B cell (primary cell): ENCODE results near the gene ZRANB3. TPM values are rescaled to one million over a fixed set of nuclear protein-coding genes. Genes with fewer than 3 reads are reported as not detected.

Experiments used
- ATAC-seq: fragments of 200-7000 bp; cut with Tn5 transposase; one replicate; pipeline ENCODE4 v1.10.0; 2021; ENCODE audit warnings: low read depth, mild to moderate bottlenecking, moderate number of reproducible peaks, moderate library complexity
- CTCF ChIA-PET: fragments of 350-600 bp; sonication (Branson Sonifier 250); formaldehyde crosslinking; loops from one replicate; lab custom pipeline; 2021; ENCODE audit warnings: antibody characterized with exemption, inconsistent platforms; lab: Charles Lee
- POLR2A ChIA-PET: fragments of 350-600 bp; sonication (Branson Sonifier 250); formaldehyde crosslinking; loops from one replicate; lab custom pipeline; 2021; ENCODE audit warnings: antibody characterized with exemption; lab: Charles Lee
- DNase-seq: peaks from one replicate; pipeline ENCODE4 v3.0.0; 2013
- H2AFZ ChIP-seq: 2 replicates; pipeline ENCODE4 v1.6.1; 2012; ENCODE audit warnings: mild to moderate bottlenecking, low read depth, low read length; ENCODE audit not compliant: insufficient read depth, poor library complexity, severe bottlenecking
- H3K27ac ChIP-seq, 2 donors: 1 replicate in 1 of 2; 2 replicates in 1 of 2; pipeline ENCODE4 v1.5.1; 2012 to 2013; ENCODE audit warnings: low read length in 2 of 2, mild to moderate bottlenecking in 2 of 2, moderate library complexity in 1 of 2
- H3K27me3 ChIP-seq, 4 experiments: fragments of 200-600 bp in 1 of 4; sonication (generic) in 1 of 4; replicated peaks in 1 of 4; 1 replicate in 2 of 4; 2 replicates in 2 of 4; pipeline versions ENCODE4 v1.6.1 to v1.7.0; 2013 to 2016; ENCODE audit warnings: low read length in 3 of 4, mild to moderate bottlenecking in 2 of 4, mixed read lengths in 1 of 4, moderate library complexity in 1 of 4; ENCODE audit not compliant: insufficient read depth in 4 of 4, control insufficient read depth in 3 of 4; ENCODE audit errors: control extremely low read depth in 1 of 4
- H3K36me3 ChIP-seq, 2 experiments: replicated peaks in 1 of 2; 1 replicate in 1 of 2; 2 replicates in 1 of 2; pipeline versions ENCODE4 v1.6.1 to v1.7.1; 2013; ENCODE audit warnings: low read length in 1 of 2; ENCODE audit not compliant: insufficient read depth in 2 of 2, control insufficient read depth in 1 of 2; ENCODE audit errors: control extremely low read depth in 1 of 2, extremely low read depth in 1 of 2
- H3K4me1 ChIP-seq, 2 donors: fragments of 200-600 bp in 1 of 2; sonication (generic) in 1 of 2; 1 replicate in 1 of 2; 2 replicates in 1 of 2; pipeline versions ENCODE4 v1.5.1 to v1.6.1; 2013 to 2017; ENCODE audit warnings: low read length in 2 of 2; ENCODE audit not compliant: control insufficient read depth in 2 of 2, insufficient read depth in 2 of 2
- H3K4me2 ChIP-seq: replicated peaks from 2 replicates; pipeline ENCODE3; 2012; ENCODE audit warnings: mild to moderate bottlenecking, low read depth, low read length; ENCODE audit not compliant: poor library complexity, severe bottlenecking
- H3K4me3 ChIP-seq, 5 experiments: fragments of 200-600 bp in 1 of 5; sonication (generic) in 1 of 5; 1 replicate in 3 of 5; 2 replicates in 2 of 5; pipeline versions ENCODE4 v1.5.1 to v1.7.0; 2011 to 2016; ENCODE audit warnings: low read length in 4 of 5, mild to moderate bottlenecking in 4 of 5, low read depth in 2 of 5, control low read depth in 1 of 5, moderate library complexity in 1 of 5; ENCODE audit not compliant: insufficient read depth in 1 of 5; ENCODE audit errors: control extremely low read depth in 1 of 5, extremely low read depth in 1 of 5
- H3K79me2 ChIP-seq: fragments of 200-600 bp; sonication (generic); one replicate; pipeline ENCODE4 v1.6.0; 2016; ENCODE audit warnings: low read length; ENCODE audit not compliant: control insufficient read depth, insufficient read depth
- H3K9ac ChIP-seq: fragments of 200-600 bp; sonication (generic); 2 replicates; pipeline ENCODE4 v1.6.1; 2017; ENCODE audit warnings: mild to moderate bottlenecking, low read length, moderate library complexity
- H3K9me3 ChIP-seq, 3 donors: one replicate each; pipeline versions ENCODE4 v1.6.1 to v1.7.1; 2013; ENCODE audit warnings: low read length in 2 of 3; ENCODE audit not compliant: control insufficient read depth in 2 of 3, insufficient read depth in 1 of 3; ENCODE audit errors: control extremely low read depth in 1 of 3
- H4K20me1 ChIP-seq: 2 replicates; pipeline ENCODE4 v1.6.0; 2012; ENCODE audit warnings: mild to moderate bottlenecking, low read length; ENCODE audit not compliant: insufficient read depth, control insufficient read depth, poor library complexity, severe bottlenecking
- H3K27ac Mint-ChIP-seq: one replicate; pipeline ENCODE4 v1.8.0; 2021; ENCODE audit warnings: mixed read lengths
- H3K27me3 Mint-ChIP-seq: one replicate; pipeline ENCODE4 v1.8.0; 2021; ENCODE audit warnings: mixed read lengths
- H3K4me1 Mint-ChIP-seq: one replicate; pipeline ENCODE4 v1.8.0; 2021; ENCODE audit warnings: mixed read lengths
- H3K4me3 Mint-ChIP-seq: one replicate; pipeline ENCODE4 v1.8.0; 2021; ENCODE audit warnings: mixed read lengths
- H3K9me3 Mint-ChIP-seq: one replicate; pipeline ENCODE4 v1.8.0; 2022; ENCODE audit warnings: mixed read lengths; ENCODE audit not compliant: insufficient read depth
- EZH2 ChIP-seq: IDR thresholded peaks from 2 replicates; pipeline ENCODE4 v1.6.1; 2012; ENCODE audit warnings: borderline replicate concordance, low read depth, mild to moderate bottlenecking, moderate library complexity, low read length; ENCODE audit not compliant: insufficient read depth, poor library complexity, severe bottlenecking
- WGBS: methylation state at CpG from one replicate; pipeline ENCODE4 v1.1.5; 2013; ENCODE audit warnings: missing lambda C conversion rate; ENCODE audit not compliant: insufficient coverage; 5-methylcytosine and 5-hydroxymethylcytosine counted together
- intact Hi-C: fragments of 100-400 bp; cut with micrococcal nuclease; formaldehyde crosslinking; loops from one replicate; pipeline ENCODE4 v1.10.0; 2022
- polyA plus RNA-seq: library from polyadenylated mRNA; depleted of rRNA; stranded (reverse); fragments of >200 nt; gene quantifications from 2 replicates; pipeline ENCODE4 v1.2.3, GENCODE V29; 2012
- total RNA-seq, 2 donors: library from RNA; stranded (reverse); fragments of 120-200 nt in 1 of 2; gene quantifications; 1 replicate in 1 of 2; 2 replicates in 1 of 2; pipeline versions ENCODE4 v1.2.3 to v1.2.4, GENCODE V29; 2013 to 2022
- TF ChIP-seq, protein P1 (sequence below): fragments of 200-600 bp; IDR thresholded peaks from one replicate; pipeline ENCODE4 v1.8.0; 2022; ENCODE audit warnings: antibody characterized with exemption, mild to moderate bottlenecking

ZRANB3 gene
- total and polyA plus RNA-seq, 2 donors (not counting 1 experiment from before 2014, with no cell fraction given): 2.4 to 9.8 TPM

DNA sequence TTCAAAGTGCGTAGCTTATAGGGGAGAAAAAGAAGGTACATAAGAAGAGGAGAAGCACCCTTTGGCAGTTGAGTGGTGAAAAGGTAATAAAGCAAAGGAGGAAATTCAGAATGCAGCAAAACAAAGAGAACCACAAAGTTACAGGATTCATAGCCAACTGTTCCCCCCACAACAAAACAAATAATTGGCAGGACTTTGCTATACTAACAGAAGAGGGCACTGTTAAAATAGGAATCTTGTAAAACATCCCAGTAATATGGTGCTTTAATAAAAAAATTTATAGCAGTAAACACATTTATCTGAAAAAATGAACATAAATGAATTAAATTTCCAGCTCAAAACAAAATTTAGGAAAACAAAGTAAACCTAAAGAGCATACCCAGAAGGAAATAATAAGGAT is 42.6 kb upstream of the ZRANB3 start:
- 100% methylated on average over 1 of the region's 1 CpG for WGBS
- H3K27ac Mint-ChIP-seq: no peak overlapping the region

DNA sequence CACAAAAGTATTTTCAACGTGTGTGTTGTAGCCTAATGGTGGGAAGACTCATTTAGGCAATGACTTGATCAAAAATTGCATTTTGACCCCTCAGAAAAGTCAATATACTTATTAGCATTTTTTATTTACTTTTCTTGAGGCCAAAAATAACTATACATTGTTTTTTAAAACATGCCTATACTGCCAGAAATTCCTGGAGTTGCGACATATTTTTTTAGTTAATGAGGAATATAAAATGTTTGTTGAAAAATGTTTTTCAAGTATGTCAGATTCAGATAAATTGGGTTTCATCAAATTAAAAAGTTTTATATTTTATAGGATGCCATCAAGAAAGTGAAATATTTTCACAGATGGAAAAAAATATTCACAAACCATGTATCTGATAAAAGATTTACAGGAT is 39.9 kb upstream of the ZRANB3 start:
- Mint-ChIP-seq H3K27me3 (no peaks in the 10 kb centered on the region), H3K4me1 (no peaks in the 10 kb centered on the region), H3K27ac (no peak overlapping the region), H3K9me3 (no peaks in the 10 kb centered on the region), H3K4me3 (no peak overlapping the region)
- Histone ChIP-seq H3K4me1 (no peaks in the 10 kb centered on the region), H3K4me2 (no peak overlapping the region), H3K27me3 (no peaks in the 10 kb centered on the region), H4K20me1 (no peaks in the 10 kb centered on the region), H3K79me2 (peaks cover under 1% of the 10 kb centered on the region), H3K4me3 (no peak overlapping the region), H3K9me3 (no peaks in the 10 kb centered on the region), H3K36me3 (peaks cover 0 to 8% of the 10 kb centered on the region in 2 experiments), H3K27ac (no peak overlapping the region), H2AFZ (no peak overlapping the region), H3K9ac (no peak overlapping the region)
- DNase-seq (no peak), ATAC-seq (no peak)
- CTCF ChIA-PET: no interaction called here
- POLR2A ChIA-PET: no interaction called here
- no CpG with 5 or more reads among the region's 2 CpGs for WGBS
- intact Hi-C loops: no loop called here
- TF ChIP-seq, protein P1, sequence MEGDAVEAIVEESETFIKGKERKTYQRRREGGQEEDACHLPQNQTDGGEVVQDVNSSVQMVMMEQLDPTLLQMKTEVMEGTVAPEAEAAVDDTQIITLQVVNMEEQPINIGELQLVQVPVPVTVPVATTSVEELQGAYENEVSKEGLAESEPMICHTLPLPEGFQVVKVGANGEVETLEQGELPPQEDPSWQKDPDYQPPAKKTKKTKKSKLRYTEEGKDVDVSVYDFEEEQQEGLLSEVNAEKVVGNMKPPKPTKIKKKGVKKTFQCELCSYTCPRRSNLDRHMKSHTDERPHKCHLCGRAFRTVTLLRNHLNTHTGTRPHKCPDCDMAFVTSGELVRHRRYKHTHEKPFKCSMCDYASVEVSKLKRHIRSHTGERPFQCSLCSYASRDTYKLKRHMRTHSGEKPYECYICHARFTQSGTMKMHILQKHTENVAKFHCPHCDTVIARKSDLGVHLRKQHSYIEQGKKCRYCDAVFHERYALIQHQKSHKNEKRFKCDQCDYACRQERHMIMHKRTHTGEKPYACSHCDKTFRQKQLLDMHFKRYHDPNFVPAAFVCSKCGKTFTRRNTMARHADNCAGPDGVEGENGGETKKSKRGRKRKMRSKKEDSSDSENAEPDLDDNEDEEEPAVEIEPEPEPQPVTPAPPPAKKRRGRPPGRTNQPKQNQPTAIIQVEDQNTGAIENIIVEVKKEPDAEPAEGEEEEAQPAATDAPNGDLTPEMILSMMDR: no peak
- TF ChIP-seq EZH2: no peak

More for the DNA sequence above, 42.6 kb upstream of the ZRANB3 start:
- no peak overlapping the region for H2AFZ ChIP-seq
- no peaks in the 10 kb centered on the region for H3K9me3 Mint-ChIP-seq
- H3K4me2 ChIP-seq: no peak overlapping the region
- no peak overlapping the region for H3K4me3 ChIP-seq
- no peak overlapping the region for H3K27ac ChIP-seq
- H3K27me3 Mint-ChIP-seq: no peaks in the 10 kb centered on the region
- no peaks in the 10 kb centered on the region for H3K4me1 ChIP-seq
- H3K27me3 ChIP-seq: no peaks in the 10 kb centered on the region
- H3K79me2 ChIP-seq: peaks cover 5% of the 10 kb centered on the region
- no peak overlapping the region for H3K9ac ChIP-seq
- ATAC-seq (no peak), DNase-seq (no peak)
- ChIA-PET CTCF (interaction anchor here (0.6 kb wide), 1 partner anchor 1723 kb away, joined by 3 read pairs; no protein-coding TSS in a partner anchor), POLR2A (no interaction called here)
- no peak for TF ChIP-seq EZH2
- TF ChIP-seq, protein P1: no peak
- no peaks in the 10 kb centered on the region for H4K20me1 ChIP-seq
- intact Hi-C loops: no loop called here
- H3K36me3 ChIP-seq: peaks cover 1 to 4% of the 10 kb centered on the region in 2 experiments
- peaks cover 5% of the 10 kb centered on the region for H3K4me1 Mint-ChIP-seq
- no peaks in the 10 kb centered on the region for H3K9me3 ChIP-seq
- H3K4me3 Mint-ChIP-seq: no peak overlapping the region
